Liver (tissue), 9 donors: ENCODE data around the gene VPS35L. TPM values are rescaled to one million over a fixed set of nuclear protein-coding genes. Genes with fewer than 3 reads are reported as not detected.

Experiments used
- DNase-seq: peaks from one replicate; pipeline ENCODE4 v3.0.0-alpha.2; 2017; ENCODE audit warnings: low spot score
- H3K27ac ChIP-seq, 2 donors: one replicate each; pipeline ENCODE4 v1.7.0; 2013; ENCODE audit warnings: inconsistent platforms in 2 of 2, low read length in 2 of 2, control low read depth in 1 of 2, low read depth in 1 of 2, mild to moderate bottlenecking in 1 of 2
- H3K27me3 ChIP-seq, 4 donors: one replicate each; pipeline versions ENCODE4 v1.6.1 to v1.7.0; 2013; ENCODE audit warnings: low read length in 3 of 4, inconsistent platforms in 1 of 4, mild to moderate bottlenecking in 1 of 4, moderate library complexity in 1 of 4; ENCODE audit not compliant: control insufficient read depth in 4 of 4, insufficient read depth in 4 of 4
- H3K36me3 ChIP-seq, 4 donors: one replicate each; pipeline versions ENCODE4 v1.6.1 to v1.7.0; 2013; ENCODE audit warnings: low read length in 3 of 4, mild to moderate bottlenecking in 3 of 4, low read depth in 1 of 4, moderate library complexity in 1 of 4; ENCODE audit not compliant: control insufficient read depth in 4 of 4, insufficient read depth in 3 of 4
- H3K4me1 ChIP-seq, 4 donors: one replicate each; pipeline versions ENCODE4 v1.6.1 to v1.7.0; 2013; ENCODE audit warnings: low read length in 3 of 4, mild to moderate bottlenecking in 3 of 4, moderate library complexity in 1 of 4; ENCODE audit not compliant: control insufficient read depth in 4 of 4, insufficient read depth in 4 of 4
- H3K4me3 ChIP-seq, 3 donors: one replicate each; pipeline versions ENCODE4 v1.6.1 to v1.7.0; 2013; ENCODE audit warnings: low read length in 3 of 3, control low read depth in 1 of 3, low read depth in 1 of 3, mild to moderate bottlenecking in 1 of 3
- H3K9ac ChIP-seq, 2 donors: one replicate each; pipeline ENCODE4 v1.7.0; 2013; ENCODE audit warnings: low read length in 2 of 2, mild to moderate bottlenecking in 2 of 2, moderate library complexity in 2 of 2, control low read depth in 1 of 2, low read depth in 1 of 2
- H3K9me3 ChIP-seq, 4 donors: one replicate each; pipeline versions ENCODE4 v1.6.1 to v1.7.0; 2013; ENCODE audit warnings: low read length in 3 of 4; ENCODE audit not compliant: control insufficient read depth in 4 of 4
- ATF3 ChIP-seq: IDR thresholded peaks from 2 replicates; pipeline ENCODE4 v1.6.1; 2016; ENCODE audit warnings: antibody characterized with exemption
- CTCF ChIP-seq: fragments of 150-350 bp; IDR thresholded peaks from 2 replicates; pipeline ENCODE4 v1.5.1; 2017; ENCODE audit warnings: improper control_type of control experiment, low read depth, low read length; ENCODE audit not compliant: missing input control
- EGR1 ChIP-seq, 2 donors: IDR thresholded peaks; 2 replicates each; pipeline ENCODE4 v1.6.1; 2016 to 2018; ENCODE audit warnings: antibody characterized with exemption in 2 of 2, low read depth in 2 of 2
- FOXA1 ChIP-seq: IDR thresholded peaks from 2 replicates; pipeline ENCODE4 v1.6.1; 2016; ENCODE audit warnings: antibody characterized with exemption
- FOXA2 ChIP-seq: IDR thresholded peaks from 2 replicates; pipeline ENCODE4 v1.6.1; 2016; ENCODE audit warnings: antibody characterized with exemption
- GABPA ChIP-seq, 2 donors: IDR thresholded peaks in 1 of 2; conservative IDR thresholded peaks in 1 of 2; 2 replicates each; pipeline ENCODE4 v1.6.1; 2016; ENCODE audit warnings: antibody characterized with exemption in 2 of 2, mild to moderate bottlenecking in 1 of 2, moderate library complexity in 1 of 2
- HNF4A ChIP-seq, 2 donors: conservative IDR thresholded peaks; 2 replicates each; pipeline ENCODE4 v1.6.1; 2016; ENCODE audit warnings: antibody characterized with exemption in 2 of 2, mild to moderate bottlenecking in 2 of 2
- HNF4G ChIP-seq: IDR thresholded peaks from 2 replicates; pipeline ENCODE4 v1.6.1; 2016; ENCODE audit warnings: antibody characterized with exemption
- JUND ChIP-seq, 2 donors: IDR thresholded peaks; 2 replicates each; pipeline ENCODE4 v1.6.1; 2016; ENCODE audit warnings: antibody characterized with exemption in 2 of 2
- MAX ChIP-seq: IDR thresholded peaks from 2 replicates; pipeline ENCODE4 v1.6.1; 2016; ENCODE audit warnings: antibody characterized with exemption
- NR2F2 ChIP-seq: IDR thresholded peaks from 2 replicates; pipeline ENCODE4 v1.6.1; 2016; ENCODE audit warnings: antibody characterized with exemption
- RAD21 ChIP-seq, 2 donors: IDR thresholded peaks; 2 replicates each; pipeline ENCODE4 v1.6.1; 2016; ENCODE audit warnings: antibody characterized with exemption in 2 of 2, mild to moderate bottlenecking in 2 of 2
- REST ChIP-seq: IDR thresholded peaks from 2 replicates; pipeline ENCODE4 v1.6.1; 2016; ENCODE audit warnings: antibody characterized with exemption, mild to moderate bottlenecking
- RXRA ChIP-seq, 2 donors: IDR thresholded peaks; 2 replicates each; pipeline ENCODE4 v1.6.1; 2017 to 2018; ENCODE audit warnings: antibody characterized with exemption in 2 of 2, mild to moderate bottlenecking in 1 of 2
- SP1 ChIP-seq: IDR thresholded peaks from 2 replicates; pipeline ENCODE4 v1.6.1; 2018; ENCODE audit warnings: antibody characterized with exemption, mild to moderate bottlenecking
- TAF1 ChIP-seq: conservative IDR thresholded peaks from 2 replicates; pipeline ENCODE4 v1.6.1; 2016; ENCODE audit warnings: antibody characterized with exemption, mild to moderate bottlenecking
- YY1 ChIP-seq: IDR thresholded peaks from 2 replicates; pipeline ENCODE4 v1.6.1; 2016; ENCODE audit warnings: antibody characterized with exemption, mild to moderate bottlenecking
- ZBTB33 ChIP-seq: IDR thresholded peaks from 2 replicates; pipeline ENCODE4 v1.6.1; 2016; ENCODE audit warnings: antibody characterized with exemption
- whole genome bisulfite sequencing: extraction: QIAGEN DNeasy Blood & Tissue Kit; methylation state at CpG from one replicate; pipeline ENCODE4 v1.1.7; 2013; 5-methylcytosine and 5-hydroxymethylcytosine counted together
- polyA plus RNA-seq, 2 donors: library from polyadenylated mRNA; stranded (reverse) in 1 of 2; unstranded in 1 of 2; fragments of 200-250 nt in 1 of 2; fragments of >200 nt in 1 of 2; fragmentation: Nextera tagmentation in 1 of 2; extraction: Ambion mirVana in 1 of 2; gene quantifications; one replicate each; pipeline versions ENCODE4 v1.2.1 to v1.2.3, GENCODE V29; 2013 to 2015
- total RNA-seq, 2 donors: library from RNA; depleted of rRNA; stranded (reverse); fragments of >200 nt; gene quantifications; one replicate each; pipeline ENCODE4 v1.2.3, GENCODE V29; 2014
- donor health status: healthy.
- donor health status: healthy.
- donor health status: healthy.
- donor health status: healthy.
- donor health status: healthy.

VPS35L gene
- total and polyA plus RNA-seq, 4 donors: 10.5 to 18.2 (median 15.1) TPM

- H3K9ac ChIP-seq: no peak overlapping the region
- H3K4me3 ChIP-seq: no peak overlapping the region
- H3K4me1 ChIP-seq: no peaks in the 10 kb centered on the region
- peaks cover 0 to 22% (median 8%) of the 10 kb centered on the region in 4 donors for H3K36me3 ChIP-seq
- WGBS: 97% methylated on average over 1 of the region's 1 CpG
- H3K9me3 ChIP-seq: peaks cover 0 to 3% (median under 1%) of the 10 kb centered on the region in 4 donors
- TF ChIP-seq EGR1 (IDR thresholded peaks at IDR 0.05; ENCODE audit: low read depth in 2 of 2) (no peak), HNF4G (no peak), FOXA1 (no peak), ZBTB33 (no peak), GABPA (IDR thresholded peaks at IDR 0.05 in 1 of 2, conservative IDR thresholded peaks at IDR 0.05 in 1 of 2) (no peak), SP1 (no peak), HNF4A (conservative IDR thresholded peaks at IDR 0.05) (no peak), JUND (IDR thresholded peaks at IDR 0.05) (no peak), REST (no peak), YY1 (no peak), RAD21 (IDR thresholded peaks at IDR 0.05) (no peak), FOXA2 (no peak), MAX (no peak), CTCF (no peak), NR2F2 (no peak), TAF1 (no peak), ATF3 (no peak), RXRA (IDR thresholded peaks at IDR 0.05) (no peak)
- H3K27me3 ChIP-seq: no peaks in the 10 kb centered on the region
- H3K27ac ChIP-seq: no peak overlapping the region
- no peak for DNase-seq
Measured at GRCh38 chr16:19660432-19660831, 104.9 kb downstream of the VPS35L start.
